ENCODE measurements around the gene SIPA1L2. TPM values are rescaled to one million over a fixed set of nuclear protein-coding genes. Genes with fewer than 3 reads are reported as not detected.

SIPA1L2 gene
- total and polyA plus RNA-seq, 2 of the 13 experiments (the other 11 are each of a cell fraction or from before 2014, with no cell fraction given): 0.03 TPM; not detected in 1

- TF ChIP-seq ZNF609 (CRISPR knock-in tag; IDR thresholded peaks at IDR 0.05; ENCODE audit: borderline replicate concordance): no peak
- TF ChIP-seq ZBTB38 (CRISPR knock-in tag; IDR thresholded peaks at IDR 0.05): no peak
These were observed 8.9 kb downstream of the SIPA1L2 start (continued) for GRCh38 chr1:232621050-232621449.

GRCh38 chr1:232620356-232620969 lies 9.5 kb downstream of the SIPA1L2 start:
- DNase-seq (ENCODE audit: low spot score): no peak

More at GRCh38 chr1:232620356-232620969, 9.5 kb downstream of the SIPA1L2 start:
- no TSS peak for BruUV-seq (replicated peaks)
- FAIRE-seq (no peak), ATAC-seq (no peak)
- Histone ChIP-seq H3K9me3 (ENCODE audit: low read length) (no peaks in the 10 kb centered on the region), H3K79me2 (ENCODE audit: insufficient read depth, low read length) (no peaks in the 10 kb centered on the region), H2AFZ (ENCODE audit: low read length) (no peak overlapping the region), H3K36me3 (replicated peaks in 1 of 2; ENCODE audit: control insufficient read depth in 1 of 2, insufficient read depth in 2 of 2, low read length in 2 of 2) (no peaks in the 10 kb centered on the region), H3K4me3 (replicated peaks in 1 of 3; ENCODE audit: insufficient read depth in 1 of 3, low read depth in 2 of 3, low read length in 3 of 3) (no peak overlapping the region), H3K9ac (ENCODE audit: insufficient read depth, low read depth, low read length) (no peak overlapping the region), H3K4me2 (ENCODE audit: low read depth, low read length) (no peak overlapping the region), H4K20me1 (ENCODE audit: insufficient read depth, low read length) (no peaks in the 10 kb centered on the region), H3K27ac (ENCODE audit: extremely low read length, insufficient read depth, low read length) (no peak overlapping the region), H3K27me3 (ENCODE audit: control insufficient read depth in 1 of 2, insufficient read depth in 2 of 2, low read length in 2 of 2) (peaks cover 2 to 18% of the 10 kb centered on the region in 2 experiments; a peak in 2 of 5 replicates), H3K4me1 (ENCODE audit: insufficient read depth, low read length) (no peaks in the 10 kb centered on the region)
- TF ChIP-seq TAF1 (CRISPR knock-in tag; IDR thresholded peaks at IDR 0.05) (no peak), CEBPG (CRISPR knock-in tag; IDR thresholded peaks at IDR 0.05) (0 out of 2 replicates have a peak, but pooled peaks have one; percentile 20), LCORL (IDR thresholded peaks at IDR 0.05) (0 out of 2 replicates have a peak, but pooled peaks have one; percentile 54), LCORL (CRISPR knock-in tag; IDR thresholded peaks at IDR 0.05) (no peak), CEBPB (IDR thresholded peaks at IDR 0.05; ENCODE audit: borderline replicate concordance, low read depth, low read length) (peak; percentile 68)
- CTCF ChIA-PET (ENCODE audit: low intra/inter-chr PET ratio, low total read pairs): no interaction called here
- in situ Hi-C loops (cut with HindIII; ENCODE audit: extremely low pct_ligation_motif_present, low pct_unique_long_range_greater_than_20kb): no loop called here
- 33% methylated on average over 6 of the region's 6 CpGs for WGBS (ENCODE audit: low lambda C conversion rate)
- intact Hi-C loops (cut with micrococcal nuclease; ENCODE audit: unreplicated experiment): no loop called here
- POLR2A ChIA-PET: no interaction called here
